NCI-H524 (cell line): ENCODE measurements around the gene DOCK6.
"Not testable (repeated sequence)": the region's sequence is repeated elsewhere in the genome, so short reads cannot be mapped to it uniquely, and the experiment has no call there.

Experiments used
- DNase-seq, 2 experiments: peaks; one replicate each; lab custom pipeline; 2025; lab: John Stamatoyannopoulos, UW

The DOCK6 gene

GRCh38 chr19:11174336-11174735 is 88.0 kb downstream of the DOCK6 start:
- peak in 1 of 2 experiments; percentile 56 for DNase-seq

GRCh38 chr19:11173516-11174155 is 88.7 kb downstream of the DOCK6 start:
- DNase-seq: no peak

GRCh38 chr19:11172576-11172975 is 89.7 kb downstream of the DOCK6 start:
- no peak for DNase-seq

GRCh38 chr19:11171144-11171543 is 91.2 kb downstream of the DOCK6 start:
- no peak for DNase-seq

GRCh38 chr19:11169896-11170678 is 92.2 kb downstream of the DOCK6 start:
- DNase-seq: no peak

GRCh38 chr19:11168568-11168967 is 93.8 kb downstream of the DOCK6 start:
- DNase-seq: no peak

GRCh38 chr19:11166281-11167142 is 95.8 kb downstream of the DOCK6 start:
- DNase-seq: no peak

GRCh38 chr19:11165486-11166030 is 96.8 kb downstream of the DOCK6 start:
- no peak for DNase-seq

GRCh38 chr19:11164879-11165406 is 97.4 kb downstream of the DOCK6 start:
- DNase-seq: no peak

- no peak for DNase-seq
Measured at GRCh38 chr19:11164296-11164695, 98.0 kb downstream of the DOCK6 start.

- DNase-seq: not testable (repeated sequence)
Measured at GRCh38 chr19:11160440-11160768, 101.9 kb downstream of the DOCK6 start.

GRCh38 chr19:11159598-11160439 is 102.5 kb downstream of the DOCK6 start:
- DNase-seq: no peak

GRCh38 chr19:11155373-11156120 is 106.8 kb downstream of the DOCK6 start, which contains the start of gene SPC24:
Gene SPC24 (minus strand): TSS chr19:11155782. CDS start chr19:11155776, 6 bp downstream.
- DNase-seq: peak; percentile 97 to 99

GRCh38 chr19:11154683-11155047 is 107.7 kb downstream of the DOCK6 start:
- no peak for DNase-seq

GRCh38 chr19:11152318-11153062 is 109.8 kb downstream of the DOCK6 start:
- DNase-seq: no peak

GRCh38 chr19:11151181-11151580 is 111.1 kb downstream of the DOCK6 start:
- DNase-seq: no peak
